DMS 273 (cell line): ENCODE measurements around the gene EBLN2.

Experiments used
- DNase-seq: peaks from one replicate; lab custom pipeline; 2025; ENCODE audit not compliant: unreplicated experiment; lab: John Stamatoyannopoulos, UW

EBLN2 gene

GRCh38 chr3:73107215-73107614 is 45.8 kb downstream of the EBLN2 start:
- no peak for DNase-seq

- no peak for DNase-seq
Observed at GRCh38 chr3:73107676-73108187, 46.3 kb downstream of the EBLN2 start.

GRCh38 chr3:73108750-73109149 is 47.3 kb downstream of the EBLN2 start:
- no peak for DNase-seq

- no peak for DNase-seq
Observed at GRCh38 chr3:73110530-73110929, 49.1 kb downstream of the EBLN2 start.
